ENCODE results near the gene PTK7.

DNA sequence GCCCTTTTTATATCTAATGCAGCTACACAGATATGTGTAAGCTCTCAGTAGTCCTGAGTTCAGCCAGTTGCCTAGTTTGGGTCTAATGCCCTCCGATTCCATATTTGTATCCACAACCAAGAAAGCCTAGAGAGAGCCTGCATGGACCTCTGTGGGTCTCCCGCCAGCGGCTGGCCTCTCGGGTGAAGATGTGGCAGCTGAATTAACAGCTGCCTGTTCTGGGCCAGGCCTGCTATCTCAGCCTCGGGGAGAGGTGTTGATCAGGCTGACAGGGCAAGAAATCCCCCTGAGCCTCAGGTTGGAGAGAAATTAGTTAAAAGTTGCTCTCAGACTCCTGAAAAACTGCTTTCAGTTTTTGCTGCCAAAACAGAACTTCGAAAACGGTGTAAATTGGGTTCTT lies 19.8 kb downstream of the PTK7 start:
- TF ChIP-seq, protein P1, sequence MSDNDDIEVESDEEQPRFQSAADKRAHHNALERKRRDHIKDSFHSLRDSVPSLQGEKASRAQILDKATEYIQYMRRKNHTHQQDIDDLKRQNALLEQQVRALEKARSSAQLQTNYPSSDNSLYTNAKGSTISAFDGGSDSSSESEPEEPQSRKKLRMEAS (IDR thresholded peaks at IDR 0.05; ENCODE audit: insufficient read depth, insufficient read length) = no peak
- TF ChIP-seq, protein P2, sequence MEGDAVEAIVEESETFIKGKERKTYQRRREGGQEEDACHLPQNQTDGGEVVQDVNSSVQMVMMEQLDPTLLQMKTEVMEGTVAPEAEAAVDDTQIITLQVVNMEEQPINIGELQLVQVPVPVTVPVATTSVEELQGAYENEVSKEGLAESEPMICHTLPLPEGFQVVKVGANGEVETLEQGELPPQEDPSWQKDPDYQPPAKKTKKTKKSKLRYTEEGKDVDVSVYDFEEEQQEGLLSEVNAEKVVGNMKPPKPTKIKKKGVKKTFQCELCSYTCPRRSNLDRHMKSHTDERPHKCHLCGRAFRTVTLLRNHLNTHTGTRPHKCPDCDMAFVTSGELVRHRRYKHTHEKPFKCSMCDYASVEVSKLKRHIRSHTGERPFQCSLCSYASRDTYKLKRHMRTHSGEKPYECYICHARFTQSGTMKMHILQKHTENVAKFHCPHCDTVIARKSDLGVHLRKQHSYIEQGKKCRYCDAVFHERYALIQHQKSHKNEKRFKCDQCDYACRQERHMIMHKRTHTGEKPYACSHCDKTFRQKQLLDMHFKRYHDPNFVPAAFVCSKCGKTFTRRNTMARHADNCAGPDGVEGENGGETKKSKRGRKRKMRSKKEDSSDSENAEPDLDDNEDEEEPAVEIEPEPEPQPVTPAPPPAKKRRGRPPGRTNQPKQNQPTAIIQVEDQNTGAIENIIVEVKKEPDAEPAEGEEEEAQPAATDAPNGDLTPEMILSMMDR (IDR thresholded peaks at IDR 0.05; ENCODE audit: extremely low read depth in 1 of 2, insufficient read depth in 1 of 2, low read depth in 1 of 2, low read length in 2 of 2) = no peak
- no peak for TF ChIP-seq MYC (IDR thresholded peaks at IDR 0.05; ENCODE audit: low read depth, low read length)
